ENCODE measurements around the gene KIFC3. TPM values are rescaled to one million over a fixed set of nuclear protein-coding genes. Genes with fewer than 3 reads are reported as not detected.

Gene KIFC3
- total and polyA plus RNA-seq, 2 of the 13 experiments (the other 11 are each of a cell fraction or from before 2014, with no cell fraction given): 42.1 to 45.3 TPM

GRCh38 chr16:57709663-57710062 lies 92.6 kb downstream of the KIFC3 start (continued):
- TF ChIP-seq HNF1B (CRISPR knock-in tag; IDR thresholded peaks at IDR 0.05) (0 out of 2 replicates have a peak, but pooled peaks have one; percentile 33), ZNF580 (CRISPR knock-in tag; IDR thresholded peaks at IDR 0.05; ENCODE audit: borderline replicate concordance, low read depth) (peak; percentile 38; the same call in 1 of the 2 replicates), EP300 (IDR thresholded peaks at IDR 0.05; ENCODE audit: low read depth in 2 of 2, low read length in 2 of 2) (peak in 1 of 2 experiments; percentile 68; a peak in 2 of 4 replicates), EP300 (CRISPR knock-in tag; IDR thresholded peaks at IDR 0.05; ENCODE audit: borderline replicate concordance) (no peak), ATF3 (CRISPR knock-in tag; IDR thresholded peaks at IDR 0.05) (peak; percentile 96), LCORL (IDR thresholded peaks at IDR 0.05) (no peak), LCORL (CRISPR knock-in tag; IDR thresholded peaks at IDR 0.05) (peak; percentile 70), YEATS4 (CRISPR knock-in tag; IDR thresholded peaks at IDR 0.05; ENCODE audit: borderline replicate concordance) (peak; percentile 61; the same call in 1 of the 2 replicates), MIER3 (CRISPR knock-in tag; IDR thresholded peaks at IDR 0.05; ENCODE audit: borderline replicate concordance) (0 out of 2 replicates have a peak, but pooled peaks have one; percentile 55), ZNF7 (CRISPR knock-in tag; IDR thresholded peaks at IDR 0.05) (no peak), ARID3A (IDR thresholded peaks at IDR 0.05; ENCODE audit: low read depth, low read length) (0 out of 2 replicates have a peak, but pooled peaks have one; percentile 16), RBFOX2 (IDR thresholded peaks at IDR 0.05; ENCODE audit: low read depth, low read length) (0 out of 2 replicates have a peak, but pooled peaks have one; percentile 23), NFKBIZ (CRISPR knock-in tag; IDR thresholded peaks at IDR 0.05) (peak; percentile 47; the same call in 1 of the 2 replicates), ZNF18 (CRISPR knock-in tag; IDR thresholded peaks at IDR 0.05; ENCODE audit: insufficient replicate concordance) (no peak), RELA (CRISPR knock-in tag; IDR thresholded peaks at IDR 0.05) (no peak), FOXA1 (IDR thresholded peaks at IDR 0.05) (no peak), FOXA1 (CRISPR knock-in tag; IDR thresholded peaks at IDR 0.05) (peak; percentile 82), RFXAP (CRISPR knock-in tag; IDR thresholded peaks at IDR 0.05; ENCODE audit: borderline replicate concordance) (0 out of 2 replicates have a peak, but pooled peaks have one; percentile 27), IKZF5 (CRISPR knock-in tag; IDR thresholded peaks at IDR 0.05) (0 out of 2 replicates have a peak, but pooled peaks have one; percentile 47), FOXP1 (IDR thresholded peaks at IDR 0.05) (no peak), FOXP1 (CRISPR knock-in tag; IDR thresholded peaks at IDR 0.05) (peak; percentile 44; the same call in 1 of the 2 replicates), CEBPB (IDR thresholded peaks at IDR 0.05; ENCODE audit: borderline replicate concordance, low read depth, low read length) (peak; percentile 97), ZBTB7B (CRISPR knock-in tag; IDR thresholded peaks at IDR 0.05) (peak; percentile 78)

Data from HepG2 (cell line).